GM19468 (cell line): ENCODE results near the gene C2orf92.
"Not testable (repeated sequence)": the region's sequence is repeated elsewhere in the genome, so short reads cannot be mapped to it uniquely, and the experiment has no call there.

ENCODE experiments used
- ATAC-seq: cut with Tn5 transposase; IDR thresholded peaks from one replicate; pipeline ENCODE4 v1.9.1; 2021; ENCODE audit warnings: mild to moderate bottlenecking, moderate library complexity, moderate number of reproducible peaks; ENCODE audit not compliant: unreplicated experiment; ENCODE audit errors: extremely low read depth

C2orf92 gene

DNA sequence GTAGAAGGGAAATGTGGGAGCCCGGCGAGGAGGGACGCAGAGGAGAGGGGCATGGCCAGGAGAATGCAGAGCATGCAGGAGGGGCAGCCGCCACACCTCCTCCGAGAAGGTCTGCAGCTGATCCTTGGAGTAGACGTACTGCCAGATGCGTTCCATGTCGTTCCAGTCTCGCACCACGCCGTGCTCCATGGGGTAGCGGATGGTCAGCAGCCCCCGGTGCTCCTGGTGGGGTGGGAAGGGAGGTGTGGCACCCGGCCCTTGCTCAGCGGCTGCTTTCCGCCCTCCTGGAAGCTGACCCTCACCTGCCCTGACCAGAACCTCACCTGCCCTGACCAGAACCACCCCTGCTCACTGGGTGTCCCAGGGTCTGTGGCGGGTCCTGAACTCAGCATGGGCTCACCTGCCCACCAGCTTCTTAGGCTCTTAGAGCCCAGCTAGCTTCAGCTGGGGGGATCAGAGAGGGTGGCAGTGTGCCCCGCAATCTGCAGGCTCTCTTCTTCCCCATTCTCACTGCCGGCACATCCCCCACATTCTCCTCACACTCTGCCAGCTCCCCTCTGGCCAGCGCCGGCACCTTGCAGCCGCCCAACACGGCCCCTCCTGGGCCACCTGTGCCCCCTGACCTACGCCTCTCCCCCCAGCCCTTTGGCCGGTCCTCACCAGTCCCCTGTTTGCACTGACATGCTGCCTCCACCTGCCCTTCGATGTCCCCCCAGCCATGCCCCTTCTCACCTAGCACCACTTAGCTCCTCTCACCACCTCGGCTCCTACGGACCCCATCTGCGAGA is 10.1 kb upstream of the C2orf92 start:
- ATAC-seq: no peak

DNA sequence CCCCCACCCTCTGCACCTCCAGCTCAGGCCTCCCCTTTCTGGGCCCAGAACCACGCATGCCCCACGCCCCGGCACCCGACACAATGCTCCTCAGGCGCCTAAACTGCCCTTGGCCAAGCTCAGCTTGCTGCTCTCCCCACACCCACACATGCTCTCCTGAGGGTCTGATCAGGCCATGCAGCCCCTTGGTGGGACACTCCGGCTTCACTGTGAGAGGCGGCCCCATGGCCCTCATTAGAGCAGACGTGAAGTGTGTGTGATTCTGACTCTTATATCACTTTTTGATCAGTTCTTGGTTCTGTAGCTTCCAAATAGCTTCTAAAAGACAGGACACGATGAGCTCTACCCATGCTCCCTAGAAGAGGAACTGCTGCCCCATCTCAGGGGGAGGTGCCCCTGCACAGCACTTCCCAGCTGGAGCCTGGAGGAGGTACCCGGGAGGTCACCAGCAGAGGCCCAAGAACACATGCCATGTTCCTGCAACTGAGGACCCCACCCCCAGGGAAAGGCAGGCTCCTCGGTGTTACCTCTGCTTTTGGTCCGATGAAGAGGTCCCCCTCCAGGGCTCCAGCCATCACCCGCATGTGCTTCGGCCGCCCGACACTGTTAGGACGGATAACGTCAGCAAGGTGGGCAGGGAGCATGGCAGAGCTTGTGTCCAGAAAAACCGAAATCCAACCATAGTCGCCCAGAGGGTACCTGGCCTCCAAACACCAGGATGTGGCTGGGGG is 9.3 kb upstream of the C2orf92 start:
- no peak for ATAC-seq

DNA sequence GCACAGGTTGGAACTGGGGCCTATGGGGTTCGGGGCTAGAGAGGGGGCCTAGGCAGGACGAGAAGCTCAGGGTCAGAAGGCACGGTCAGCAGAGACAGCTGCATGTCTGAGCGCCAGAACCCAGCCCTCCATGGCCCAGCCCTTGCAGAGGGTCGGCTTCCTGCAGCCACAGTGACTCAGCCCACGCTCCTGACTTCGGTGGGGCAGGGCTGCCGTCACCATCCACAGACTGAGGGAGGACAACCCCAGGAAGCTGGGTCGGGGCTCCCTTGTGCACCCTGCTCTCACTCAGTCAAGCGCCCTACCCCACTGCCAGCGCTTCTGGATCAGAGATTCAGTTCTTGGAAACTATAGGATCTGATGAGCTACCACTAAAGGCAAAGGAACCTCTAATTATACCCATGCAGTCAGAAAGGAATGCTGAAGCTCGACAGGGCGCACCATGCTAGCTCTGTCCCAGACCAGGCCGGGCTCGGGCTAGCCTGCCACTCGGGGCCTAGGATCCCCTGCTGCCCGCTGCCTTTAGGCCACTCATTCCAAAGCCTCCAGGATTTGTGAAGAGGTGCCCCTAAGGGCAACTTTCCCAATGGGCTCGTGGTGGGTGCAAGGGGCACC is 8.6 kb upstream of the C2orf92 start:
- no peak for ATAC-seq

DNA sequence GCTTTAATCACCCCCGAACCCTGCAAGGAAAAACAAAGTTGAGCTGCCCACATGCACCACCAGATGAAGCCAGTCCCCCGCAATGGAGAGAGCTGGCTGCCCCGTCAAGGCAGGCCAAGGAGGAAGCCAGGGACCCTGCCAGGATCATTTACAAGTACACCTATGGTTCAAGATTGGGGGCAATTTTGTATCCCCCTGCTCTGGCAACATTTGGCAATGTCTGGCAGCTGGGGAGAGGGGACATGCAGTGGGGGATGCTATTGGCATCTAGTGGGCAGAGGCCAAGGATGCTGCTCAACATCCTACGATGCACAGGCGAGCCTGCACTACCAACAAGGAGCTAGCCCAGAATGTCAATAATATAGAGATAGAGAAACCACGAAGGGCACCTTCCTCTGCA is 7.6 kb upstream of the C2orf92 start:
- ATAC-seq: no peak

DNA sequence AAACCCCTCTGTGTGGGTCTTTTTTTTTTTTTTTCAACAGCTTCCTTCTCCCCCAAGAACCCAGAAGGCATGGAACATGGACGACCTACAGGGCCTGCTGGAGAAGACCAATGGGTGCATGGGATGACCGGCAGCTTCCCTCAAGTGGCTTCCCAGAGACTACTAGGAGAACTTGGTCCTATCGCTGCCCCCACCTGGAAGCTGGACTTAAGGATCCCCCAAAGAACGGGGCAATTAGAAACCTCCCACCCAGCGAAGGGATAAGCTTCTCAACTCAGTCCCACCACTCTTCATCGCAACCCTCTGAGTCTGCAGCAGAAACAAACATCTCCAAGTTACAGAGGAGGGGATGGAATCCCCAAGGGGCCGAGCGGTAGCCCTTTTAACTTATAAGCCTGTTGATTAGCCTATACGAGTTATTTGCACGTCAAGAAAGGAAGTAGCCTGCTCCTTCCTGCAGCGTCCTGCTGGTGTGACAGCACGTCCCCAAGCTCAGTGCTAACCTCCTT is 7.1 kb upstream of the C2orf92 start:
- ATAC-seq: no peak

DNA sequence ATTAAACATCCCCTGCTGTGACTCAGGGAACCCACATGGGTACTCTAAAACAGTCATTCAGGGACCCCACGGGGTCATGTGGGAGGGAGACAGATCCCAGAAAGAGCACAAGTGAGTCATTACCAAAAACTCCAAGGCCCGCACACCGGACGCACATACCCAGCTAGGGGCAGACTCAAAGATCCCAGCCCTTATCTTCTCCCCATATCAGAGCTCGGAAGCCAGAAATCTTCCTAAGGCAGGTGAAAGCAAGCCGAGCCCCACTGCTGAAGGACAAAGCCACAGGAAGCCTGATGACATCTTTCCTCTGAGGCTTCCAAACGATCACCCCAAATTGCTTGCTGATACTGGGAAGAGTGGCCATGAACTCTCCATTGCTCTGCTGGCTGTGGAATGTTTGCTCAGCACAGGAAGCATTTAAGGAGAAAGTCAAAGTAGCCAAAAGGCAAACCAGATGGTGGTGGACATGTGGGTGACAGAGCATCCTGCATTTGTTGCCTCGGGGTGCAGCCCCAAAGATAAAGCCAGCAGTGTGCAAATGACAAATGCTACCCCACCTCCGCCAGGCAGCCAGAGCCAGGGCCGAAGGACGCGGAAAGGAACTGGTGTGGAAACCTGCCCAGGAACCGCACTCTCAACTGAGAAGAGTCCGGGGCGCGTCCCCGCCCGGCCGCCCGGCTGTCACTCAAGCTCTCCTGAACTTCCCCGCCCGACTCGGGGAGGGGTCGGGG is 6.5 kb upstream of the C2orf92 start:
- peak; percentile 34 for ATAC-seq

DNA sequence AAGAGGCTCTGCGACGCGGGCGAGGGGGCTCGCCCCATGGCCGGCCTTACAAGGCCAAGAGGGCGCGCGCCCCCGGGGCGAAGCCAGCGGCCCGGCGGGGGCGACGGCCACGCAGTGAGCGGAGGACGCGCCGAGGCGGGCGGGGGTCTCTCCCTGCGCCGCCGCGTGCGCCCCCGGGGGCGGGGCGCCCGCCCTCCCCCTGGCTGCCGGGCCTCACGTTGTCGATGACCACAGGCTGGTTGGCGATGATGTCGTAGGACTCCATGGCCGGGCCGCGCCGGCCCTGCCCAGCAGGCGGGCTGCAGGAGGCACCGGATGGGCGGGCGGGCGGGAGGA is 5.9 kb upstream of the C2orf92 start:
- no peak for ATAC-seq

DNA sequence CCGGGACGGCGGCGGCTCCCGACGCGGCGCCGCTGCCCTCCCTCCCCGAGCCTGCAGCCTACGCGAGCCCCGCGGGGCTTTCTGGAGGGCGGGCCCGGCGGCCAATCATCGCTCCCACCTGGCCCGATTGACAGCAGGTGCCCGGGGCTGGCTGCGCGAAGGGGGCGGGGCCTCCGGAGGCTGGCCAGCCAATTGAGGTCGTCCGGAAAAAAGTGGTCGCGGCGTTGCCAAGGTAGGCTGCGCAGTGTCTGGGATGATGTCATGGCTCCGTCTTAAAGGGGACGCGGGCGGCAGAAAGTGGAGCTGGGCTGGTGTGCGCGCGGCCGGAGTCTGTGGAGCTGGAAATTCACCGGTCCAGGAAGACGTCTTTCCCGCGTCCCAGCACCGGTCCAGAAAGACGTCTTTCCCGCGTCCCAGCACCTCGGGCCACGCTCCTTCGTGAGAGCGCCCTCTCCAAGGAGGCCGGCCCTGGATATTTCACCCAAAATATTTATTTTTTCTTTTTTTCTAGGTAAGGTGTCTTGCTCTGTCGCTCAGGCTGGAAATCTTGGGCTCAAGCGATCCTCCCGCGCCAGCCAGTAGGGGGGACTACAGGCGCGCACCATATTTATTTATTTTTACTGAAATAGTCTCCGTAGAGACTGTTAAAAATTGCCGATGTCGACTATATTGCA is 5.4 kb upstream of the C2orf92 start, which contains the start of gene ACTR1B:
Gene ACTR1B, minus strand, starts transcription at position 83 of the 674 bp plus-strand sequence. CDS start 154 bp downstream, outside the sequence.
- ATAC-seq: peak; percentile 85

DNA sequence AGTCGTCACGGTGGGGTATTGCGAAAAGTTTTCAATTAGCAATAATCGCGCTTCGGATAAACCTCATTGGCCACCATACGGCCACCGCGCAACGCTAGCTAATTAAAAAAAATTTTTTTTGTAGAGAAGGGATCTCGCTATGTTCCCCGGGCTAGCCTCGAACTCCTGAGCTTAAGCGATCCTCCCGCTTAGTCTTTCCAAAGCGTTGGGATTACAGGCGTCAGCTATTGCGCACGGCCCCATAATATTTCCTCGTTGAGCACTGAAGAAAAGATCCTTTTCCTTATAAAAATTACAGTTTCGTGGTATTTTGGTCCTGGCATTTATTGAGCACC is 4.9 kb upstream of the C2orf92 start:
- ATAC-seq: no peak

DNA sequence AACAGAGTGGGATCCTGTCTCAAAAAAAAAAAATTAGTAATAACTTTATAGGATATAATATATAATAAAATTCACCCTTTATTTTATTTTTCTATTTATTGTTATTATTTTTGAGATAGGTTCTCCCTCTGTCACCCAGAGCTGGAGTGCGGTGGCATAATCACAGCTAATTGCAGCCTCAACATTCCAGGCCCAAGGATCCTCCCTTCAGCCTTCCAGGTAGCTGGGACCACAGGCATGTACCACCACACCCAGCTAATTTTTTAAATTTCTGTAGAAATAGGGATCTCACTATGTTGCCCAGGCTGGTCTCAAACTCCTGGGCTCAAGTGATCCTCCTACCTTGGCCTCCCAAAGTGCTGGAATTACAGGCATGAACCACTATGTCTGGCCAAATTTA is 958 bp downstream of the C2orf92 start:
- no peak for ATAC-seq

DNA sequence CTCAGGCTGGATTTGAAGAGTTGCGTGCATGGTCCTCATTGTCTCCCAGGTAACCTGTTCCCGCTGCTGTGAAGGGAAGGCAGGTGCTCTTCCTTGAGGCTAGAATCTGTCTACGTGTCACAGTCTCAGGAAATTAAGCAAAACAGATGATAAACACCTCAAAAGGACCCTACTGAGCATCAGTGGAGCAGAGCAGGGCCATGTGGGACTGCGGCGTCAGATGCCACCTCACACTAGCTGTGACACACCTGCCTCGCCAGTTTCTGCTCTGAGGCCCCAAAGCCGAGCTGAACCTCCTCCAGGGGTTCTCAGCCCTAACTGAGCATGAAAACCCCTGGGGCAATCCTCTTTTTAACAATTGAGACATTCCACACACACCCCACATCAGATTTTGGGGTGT is 2.0 kb downstream of the C2orf92 start:
- ATAC-seq: no peak

DNA sequence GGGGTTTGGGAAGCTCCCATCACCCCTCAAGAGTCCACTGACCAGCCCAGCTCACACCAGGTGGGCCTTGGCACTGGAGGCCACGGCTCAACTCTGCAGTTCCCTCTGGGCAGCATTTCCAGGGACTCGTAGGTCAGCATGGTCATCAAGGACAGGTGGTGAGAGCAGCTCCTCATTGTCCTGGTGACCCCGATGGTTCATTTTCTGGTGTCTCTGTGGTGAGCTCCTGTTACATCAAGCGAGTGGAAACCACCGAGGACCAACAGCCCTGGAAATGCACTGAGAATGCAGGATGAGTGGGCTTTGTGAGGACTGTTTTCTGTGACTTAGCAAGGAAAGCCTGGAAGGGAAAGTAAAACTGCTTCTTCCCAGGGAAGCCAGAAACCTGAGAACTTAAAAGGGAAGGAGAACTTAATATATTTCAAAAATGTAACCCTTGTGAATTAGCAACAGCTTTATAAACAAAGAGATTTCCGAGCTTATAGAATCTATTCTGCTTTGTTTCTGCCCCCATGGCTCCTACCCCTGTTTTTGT is 3.2 kb downstream of the C2orf92 start:
- not testable (repeated sequence) for ATAC-seq

DNA sequence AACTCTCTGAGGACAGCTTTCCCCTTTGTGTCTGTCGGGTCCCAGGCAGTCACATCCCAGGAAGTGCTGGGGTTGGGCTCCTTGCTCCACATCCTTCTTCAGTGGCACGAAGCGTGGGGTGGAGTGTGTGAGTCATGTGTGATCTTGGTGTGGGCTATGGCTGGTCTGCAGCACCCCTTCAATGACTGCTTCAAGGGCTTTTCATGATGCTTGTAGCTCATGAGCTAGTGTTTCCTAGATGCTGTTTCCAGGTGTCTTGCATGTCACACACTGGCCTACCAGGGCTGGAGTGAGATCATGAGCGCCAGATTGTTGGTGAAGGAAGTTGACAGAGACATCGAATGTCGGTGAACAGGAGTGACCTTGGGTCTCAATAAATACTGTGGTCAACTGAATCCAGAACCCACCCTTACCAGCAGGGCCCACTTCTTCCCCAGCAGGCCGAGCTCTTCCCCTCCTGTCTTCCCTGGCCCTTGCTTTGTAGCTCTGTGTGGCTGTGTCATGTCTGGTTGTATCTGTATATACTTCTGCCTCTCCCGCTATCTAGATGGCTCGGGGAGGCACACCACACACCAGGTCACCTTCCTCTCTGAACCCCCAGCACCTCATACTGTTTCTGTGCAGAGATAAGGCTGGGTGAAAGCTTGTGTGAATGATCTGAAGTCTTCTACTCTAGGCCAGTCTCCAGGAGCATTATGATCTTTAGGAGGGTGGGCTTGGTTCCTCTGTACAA is 3.8 kb downstream of the C2orf92 start:
- ATAC-seq: no peak

DNA sequence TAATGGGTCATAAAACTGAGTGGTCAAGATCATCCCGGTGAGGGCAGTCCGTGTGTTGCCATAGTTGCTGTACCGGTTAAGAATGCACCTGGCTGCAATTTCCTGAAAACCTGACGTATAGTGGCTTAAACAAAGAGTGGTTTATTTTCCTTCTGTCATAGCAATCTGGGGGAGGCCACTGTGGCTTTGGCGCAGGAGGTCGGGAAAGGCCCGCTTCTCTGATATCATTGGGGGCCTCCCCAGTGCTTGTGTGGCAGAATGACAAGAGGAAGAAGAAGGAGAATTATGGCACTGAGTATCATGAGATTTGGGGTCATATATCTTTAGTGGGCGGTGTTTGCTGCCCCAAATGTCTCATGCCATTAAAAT is 4.4 kb downstream of the C2orf92 start:
- no peak for ATAC-seq

DNA sequence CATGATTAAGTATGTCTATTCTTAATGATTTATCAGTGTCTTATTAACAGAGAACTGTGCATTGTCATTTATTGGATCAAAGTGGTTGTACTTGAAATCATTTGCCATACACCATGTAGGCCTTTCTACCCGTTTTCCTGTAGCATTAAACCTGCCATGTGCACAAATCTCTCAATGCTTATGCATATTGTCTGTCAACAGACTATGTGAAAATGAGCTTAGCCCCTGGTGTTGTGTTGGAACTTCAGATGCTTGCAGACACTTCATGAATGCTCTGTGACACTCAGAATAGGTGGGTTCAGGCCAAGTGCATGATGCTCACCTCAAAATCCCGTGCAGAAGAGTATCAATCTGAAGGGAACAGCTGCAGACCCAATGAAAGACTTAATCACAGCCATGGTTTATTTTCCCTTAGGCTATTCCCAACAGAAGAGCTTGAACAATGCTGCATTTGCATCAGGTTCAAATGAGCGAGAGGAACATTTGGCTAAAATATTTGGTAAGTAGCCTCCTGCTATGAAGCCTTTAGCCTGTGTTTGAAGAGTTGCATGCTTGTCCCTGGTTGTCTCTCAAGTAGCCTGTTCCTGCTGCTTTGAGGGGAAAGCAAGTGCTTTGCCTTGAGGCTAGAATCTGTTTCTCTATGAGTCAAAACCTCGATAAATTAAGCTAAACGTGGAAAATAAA is 6.1 kb downstream of the C2orf92 start:
- ATAC-seq: no peak

DNA sequence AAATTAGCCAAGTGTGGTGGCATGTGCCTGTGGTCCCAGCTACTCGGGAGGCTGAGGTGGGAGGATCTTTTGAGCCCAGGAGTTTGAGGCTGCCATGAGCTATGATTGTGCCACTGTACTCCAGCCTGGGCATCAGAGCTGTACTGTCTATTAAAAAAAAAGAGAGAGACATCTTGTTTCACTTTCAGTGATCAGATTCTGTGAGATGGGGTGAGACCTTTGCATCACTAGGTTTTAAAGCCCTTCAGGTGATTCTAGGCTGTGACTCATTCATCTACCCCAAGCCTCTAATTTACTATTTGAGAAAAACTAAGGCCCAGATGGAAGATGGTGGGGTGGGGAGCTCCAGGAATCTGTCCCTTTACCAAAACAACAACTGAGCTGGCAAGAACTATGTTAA is 7.1 kb downstream of the C2orf92 start:
- ATAC-seq: no peak

DNA sequence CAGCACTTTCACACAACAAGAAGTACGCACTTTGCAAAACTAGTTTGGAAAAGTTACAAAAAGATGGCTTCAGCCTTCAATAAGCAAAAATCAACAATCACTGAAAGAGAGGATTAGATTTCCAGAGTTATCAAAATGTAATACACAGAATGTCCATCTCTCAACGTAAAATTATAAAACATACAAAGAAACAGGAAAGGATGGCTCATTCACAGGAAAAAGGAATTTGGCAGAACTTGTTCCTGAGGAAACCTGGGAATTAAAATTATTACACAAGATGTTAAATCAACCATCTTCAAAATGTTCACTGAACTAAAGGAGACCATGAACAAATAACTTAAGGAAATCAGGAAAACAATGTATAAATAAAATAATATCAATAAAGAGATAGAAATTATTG is 8.0 kb downstream of the C2orf92 start:
- no peak for ATAC-seq

DNA sequence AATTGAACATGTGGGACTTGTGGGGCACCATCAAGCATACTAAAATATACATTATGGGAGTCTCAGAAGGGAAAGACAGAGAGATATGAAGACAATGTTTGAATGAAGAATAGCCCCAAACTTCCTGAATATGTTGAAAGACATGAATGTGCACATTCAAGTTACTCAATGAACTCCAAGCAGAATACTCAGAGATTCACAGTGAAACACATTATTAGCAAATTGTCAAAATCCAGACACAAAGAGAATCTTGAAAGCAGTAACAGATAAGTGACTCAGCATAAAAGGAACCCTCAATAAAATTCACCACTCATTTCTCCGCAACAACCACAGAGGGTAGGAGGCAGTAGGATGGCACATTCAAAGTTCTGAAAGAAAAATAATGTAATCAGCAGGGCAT is 8.8 kb downstream of the C2orf92 start:
- ATAC-seq: no peak

DNA sequence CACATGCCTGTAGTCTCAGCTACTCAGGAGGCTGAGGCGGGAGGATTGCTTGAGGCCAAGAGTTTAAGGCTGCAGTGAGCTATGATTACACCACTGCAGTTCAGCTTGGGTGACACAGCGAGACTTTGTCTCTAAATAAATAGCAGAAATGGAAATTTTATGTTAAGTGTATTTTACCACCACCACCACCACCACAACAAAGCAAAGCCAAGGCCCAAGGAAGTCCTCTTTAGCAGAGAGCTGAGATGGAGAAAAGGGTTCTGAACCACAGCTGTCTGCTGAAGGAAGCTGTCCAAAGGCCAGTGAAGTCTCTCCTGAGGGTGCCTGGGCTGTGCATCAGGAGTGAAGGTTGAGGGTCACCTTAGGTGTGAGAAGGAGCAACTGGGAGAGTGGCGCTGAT is 17.7 kb downstream of the C2orf92 start:
- not testable (repeated sequence) for ATAC-seq
